Measurements from ENCODE around the gene CARS1. TPM values are rescaled to one million over a fixed set of nuclear protein-coding genes. Genes with fewer than 3 reads are reported as not detected.

Gene CARS1
- total RNA-seq, 1 experiment from 2014 or later, result 76.2 TPM

Other genes with a start within 250 kb of the CARS1 start
- gene CDKN1C, start 171.6 kb downstream of the CARS1 start, total RNA-seq (2014; rRNA removed; shearing (Covaris generic)), result 58.4 and 60.9 TPM in 2 replicates
- gene PHLDA2, start 128.0 kb downstream of the CARS1 start, total RNA-seq (2014; rRNA removed; shearing (Covaris generic)), result 5.1 and 13.1 TPM in 2 replicates
- gene NAP1L4, start 65.1 kb downstream of the CARS1 start, total RNA-seq (2014; rRNA removed; shearing (Covaris generic)), result 140 and 142 TPM in 2 replicates
- gene OSBPL5, start 107.9 kb upstream of the CARS1 start, total RNA-seq (2014; rRNA removed; shearing (Covaris generic)), result 21.1 and 23.7 TPM in 2 replicates
- gene MRGPRG, start 161.4 kb upstream of the CARS1 start, total RNA-seq (2014; rRNA removed; shearing (Covaris generic)), result not detected in 2 replicates
- gene MRGPRE, start 175.0 kb upstream of the CARS1 start, total RNA-seq (2014; rRNA removed; shearing (Covaris generic)), result not detected in 2 replicates

All from H7 (cell line).